C4-2B (cell line): ENCODE data around the gene FBXL22.

ENCODE experiments used
- H3K27ac ChIP-seq: fragments of 450-650 bp; 2 replicates; pipeline ENCODE4 v1.5.1; 2017
- CTCF ChIP-seq: fragments of 450-650 bp; conservative IDR thresholded peaks from 2 replicates; pipeline ENCODE4 v1.5.1; 2017; ENCODE audit warnings: mild to moderate bottlenecking
- ZFX ChIP-seq: fragments of 450-650 bp; IDR thresholded peaks from 2 replicates; pipeline ENCODE4 v1.6.1; 2017

Gene FBXL22

GRCh38 chr15:63600616-63601025 lies 3.4 kb downstream of the FBXL22 start:
- peak overlapping the region; percentile 91 for H3K27ac ChIP-seq
- no peak for TF ChIP-seq ZFX
- TF ChIP-seq CTCF: no peak; the same call in 1 of the 2 replicates

- peak overlapping the region; percentile 91 for H3K27ac ChIP-seq
- no peak for TF ChIP-seq ZFX
- TF ChIP-seq CTCF: peak; percentile 34
Measured at GRCh38 chr15:63601026-63601703, 4.0 kb downstream of the FBXL22 start.

- TF ChIP-seq CTCF: no peak
- no peak for TF ChIP-seq ZFX
- peak overlapping the region; percentile 91 for H3K27ac ChIP-seq
Measured at GRCh38 chr15:63601704-63602185, 4.6 kb downstream of the FBXL22 start.

DNA sequence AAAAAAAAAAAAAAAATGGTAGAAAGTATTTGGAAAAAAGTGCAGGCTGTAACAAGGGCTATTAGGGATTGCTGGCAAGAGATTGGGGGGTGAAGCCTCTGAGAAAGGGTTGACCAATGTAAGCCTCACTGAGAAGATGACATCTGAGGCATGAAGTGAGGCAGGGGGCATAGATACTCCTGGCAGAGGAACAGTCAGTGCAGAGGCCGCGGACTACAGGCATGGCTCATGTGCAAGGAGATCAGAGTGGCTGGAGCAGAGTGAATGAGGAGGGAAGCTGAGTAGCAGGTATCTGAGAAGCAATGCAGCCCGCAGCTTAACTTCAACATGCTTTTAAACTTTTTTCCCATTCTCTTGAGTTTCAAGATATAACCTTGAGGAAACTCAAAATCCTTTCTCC lies 5.4 kb downstream of the FBXL22 start:
- no peak for TF ChIP-seq CTCF
- no peak for TF ChIP-seq ZFX
- H3K27ac ChIP-seq: no peak overlapping the region

- TF ChIP-seq ZFX (no peak), CTCF (no peak)
- no peak overlapping the region for H3K27ac ChIP-seq
Measured at GRCh38 chr15:63603516-63603915, 6.3 kb downstream of the FBXL22 start.

- H3K27ac ChIP-seq: no peak overlapping the region
- no peak for TF ChIP-seq CTCF
- no peak for TF ChIP-seq ZFX
Measured at GRCh38 chr15:63604281-63604680, 7.1 kb downstream of the FBXL22 start.

- TF ChIP-seq ZFX: no peak
- TF ChIP-seq CTCF: no peak
- H3K27ac ChIP-seq: no peak overlapping the region
Measured at GRCh38 chr15:63605036-63605435, 7.8 kb downstream of the FBXL22 start.
